Activated T-cell treated with anti-CD3 and anti-CD28 coated beads for 1 hour (primary cell): ENCODE measurements around the gene PGF.
A peak's percentile ranks its signal among the peaks of the same experiment; 100 is the strongest.
"Not testable (repeated sequence)": the region's sequence is repeated elsewhere in the genome, so short reads cannot be mapped to it uniquely, and the experiment has no call there.

ENCODE experiments used
- DNase-seq: peaks from one replicate; pipeline ENCODE4 v3.0.0-alpha.2; 2020; ENCODE audit warnings: low read depth

Gene PGF

GRCh38 chr14:74955229-74956026, at the start of gene PGF:
PGF (minus strand) TSS chr14:74955597; CDS start chr14:74955242, 355 bp downstream.
- no peak for DNase-seq

GRCh38 chr14:75003250-75004027, 48.0 kb upstream of the PGF start:
- DNase-seq: no peak

DNA sequence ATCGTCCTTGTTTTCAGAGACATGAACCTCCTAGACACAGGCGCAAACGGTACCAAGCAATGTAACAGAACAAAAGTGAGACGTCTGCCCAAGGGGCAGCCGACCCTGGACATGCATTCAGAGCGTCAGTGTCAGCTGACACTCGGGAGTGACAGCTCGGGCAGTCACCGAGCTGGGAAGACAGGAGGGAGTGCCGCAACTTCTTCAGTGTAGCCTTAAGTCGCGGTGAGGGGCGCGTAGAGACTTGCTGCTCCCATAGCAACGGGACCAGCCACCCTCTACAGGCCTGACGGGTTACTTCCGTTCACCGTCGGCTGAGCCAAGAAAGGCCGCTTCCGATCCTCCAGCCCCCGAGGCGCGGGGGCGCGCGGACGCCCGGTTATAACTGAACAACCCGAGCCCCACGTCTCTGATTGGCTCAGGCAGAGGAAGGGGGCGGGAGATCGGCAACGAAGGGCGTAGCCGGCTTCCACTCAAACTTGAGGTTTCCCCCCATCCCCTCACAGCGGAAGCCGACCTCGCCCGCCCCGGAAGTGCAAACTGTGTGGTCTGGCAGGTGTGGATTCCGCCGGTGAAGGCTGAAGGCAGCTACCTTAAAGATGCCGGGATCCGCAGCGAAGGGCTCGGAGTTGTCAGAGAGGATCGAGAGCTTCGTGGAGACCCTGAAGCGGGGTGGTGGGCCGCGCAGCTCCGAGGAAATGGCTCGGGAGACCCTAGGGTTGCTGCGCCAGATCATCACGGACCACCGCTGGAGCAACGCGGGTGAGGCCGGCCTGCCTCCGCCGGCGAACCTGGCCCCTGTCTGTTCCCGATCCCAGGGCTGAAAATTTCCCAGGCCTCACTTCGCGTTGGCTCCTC, 47.2 kb upstream of the PGF start, which contains the start of gene EIF2B2:
Gene EIF2B2 (plus strand): TSS at position 530 of the 858 bp plus-strand sequence. CDS start 70 bp downstream, at position 600.
- peak; percentile 98 for DNase-seq

GRCh38 chr14:75001899-75002298, 46.5 kb upstream of the PGF start:
- no peak for DNase-seq

- no peak for DNase-seq
Observed at GRCh38 chr14:75001261-75001660, 45.9 kb upstream of the PGF start.

DNA sequence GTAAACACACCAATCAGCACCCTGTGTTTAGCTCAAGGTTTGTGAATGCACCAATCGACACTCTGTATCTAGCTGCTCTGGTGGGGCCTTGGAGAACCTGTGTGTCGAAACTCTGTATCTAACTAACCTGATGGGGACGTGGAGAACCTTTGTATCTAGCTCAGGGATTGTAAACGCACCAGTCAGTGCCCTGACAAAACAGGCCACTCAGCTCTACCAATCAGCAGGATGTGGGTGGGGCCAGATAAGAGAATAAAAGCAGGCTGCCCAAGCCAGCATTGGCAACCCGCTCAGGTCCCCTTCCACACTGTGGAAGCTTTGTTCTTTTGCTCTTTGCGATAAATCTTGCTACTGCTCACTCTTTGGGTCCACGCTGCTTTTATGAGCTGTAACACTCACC, 40.4 kb upstream of the PGF start:
- DNase-seq: not testable (repeated sequence)

- not testable (repeated sequence) for DNase-seq
Observed at GRCh38 chr14:74994182-74994581, 38.8 kb upstream of the PGF start.

- DNase-seq: no peak
Observed at GRCh38 chr14:74988993-74989392, 33.6 kb upstream of the PGF start.

- DNase-seq: no peak
Observed at GRCh38 chr14:74988131-74988530, 32.7 kb upstream of the PGF start.

- no peak for DNase-seq
Observed at GRCh38 chr14:74985806-74986205, 30.4 kb upstream of the PGF start.

DNA sequence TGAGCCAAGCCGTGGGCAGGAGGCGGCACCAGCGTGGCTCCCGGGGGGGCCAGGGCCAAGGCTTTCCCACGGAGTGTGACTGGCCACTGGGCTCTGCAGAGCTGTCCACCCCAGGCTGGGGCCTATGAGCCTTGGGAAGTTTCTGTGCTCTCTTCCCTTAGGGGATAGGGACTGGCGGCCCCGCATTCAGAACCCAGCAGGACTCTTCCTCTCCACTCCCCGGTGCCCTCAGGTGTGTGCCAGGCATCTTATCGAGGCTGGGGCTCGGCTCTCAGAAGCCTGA, 29.6 kb upstream of the PGF start:
- no peak for DNase-seq

GRCh38 chr14:74984236-74985027, 29.0 kb upstream of the PGF start:
- no peak for DNase-seq

GRCh38 chr14:74983343-74983742, 27.9 kb upstream of the PGF start:
- DNase-seq: no peak

DNA sequence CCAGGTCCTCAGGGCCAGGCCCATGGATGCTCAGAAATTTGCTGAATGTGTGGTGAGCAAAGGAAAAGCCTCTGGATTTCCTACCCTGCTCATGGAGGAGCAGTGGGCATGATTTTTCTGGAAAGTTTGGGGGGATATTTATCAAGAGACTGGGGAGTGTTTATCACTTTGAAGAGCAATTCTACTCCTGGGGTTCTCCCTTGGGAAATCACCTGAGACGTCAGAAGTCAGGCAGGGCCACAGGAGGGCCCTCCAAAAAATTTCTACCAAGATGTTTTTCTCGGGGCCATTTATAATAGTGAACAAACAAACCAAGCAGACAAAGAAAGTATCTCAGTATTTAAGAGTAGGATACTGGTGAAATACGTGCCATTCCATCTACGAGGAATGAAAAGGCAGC, 27.3 kb upstream of the PGF start:
- DNase-seq: no peak

GRCh38 chr14:74981833-74982232, 26.4 kb upstream of the PGF start:
- DNase-seq: no peak

GRCh38 chr14:74981462-74981782, 26.0 kb upstream of the PGF start:
- no peak for DNase-seq

DNA sequence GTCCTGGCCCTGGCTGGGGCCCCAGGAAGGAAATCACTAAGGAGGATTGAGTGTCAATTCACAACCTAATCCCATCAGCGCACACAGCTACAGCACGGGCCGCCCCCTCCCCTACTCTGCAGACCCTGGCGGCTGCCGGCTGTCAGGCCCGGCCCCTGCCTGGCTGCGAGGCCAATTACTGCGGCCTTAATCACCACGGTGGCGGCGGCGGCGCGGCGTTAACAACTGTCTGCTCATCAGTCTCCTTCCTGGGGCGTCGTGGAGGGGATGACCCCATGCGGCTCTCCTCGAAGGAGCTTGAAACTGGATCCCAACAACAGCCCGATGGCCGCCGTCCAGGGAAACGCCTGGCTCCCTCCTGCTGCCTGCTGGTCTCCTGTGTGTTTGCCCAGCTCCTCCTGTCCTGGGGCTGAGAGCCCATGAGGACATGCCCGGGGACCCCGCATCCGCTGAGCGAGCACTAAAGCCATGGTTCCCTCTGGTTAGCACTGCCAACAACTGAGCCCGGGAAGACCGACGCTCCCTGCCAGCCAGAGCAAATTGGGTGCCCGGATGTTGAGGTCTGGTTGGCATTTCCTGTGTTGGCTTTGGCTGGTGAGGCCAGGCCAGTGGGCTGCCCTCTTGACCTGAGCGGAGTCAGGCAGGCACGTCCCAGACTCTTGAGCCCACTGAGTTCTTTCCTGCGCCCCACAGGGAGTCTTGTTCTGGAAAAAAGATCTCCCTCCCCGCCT, 25.5 kb upstream of the PGF start:
- DNase-seq: no peak

- no peak for DNase-seq
Observed at GRCh38 chr14:74980398-74980730, 25.0 kb upstream of the PGF start.

- no peak for DNase-seq
Observed at GRCh38 chr14:74979442-74980397, 24.3 kb upstream of the PGF start.

DNA sequence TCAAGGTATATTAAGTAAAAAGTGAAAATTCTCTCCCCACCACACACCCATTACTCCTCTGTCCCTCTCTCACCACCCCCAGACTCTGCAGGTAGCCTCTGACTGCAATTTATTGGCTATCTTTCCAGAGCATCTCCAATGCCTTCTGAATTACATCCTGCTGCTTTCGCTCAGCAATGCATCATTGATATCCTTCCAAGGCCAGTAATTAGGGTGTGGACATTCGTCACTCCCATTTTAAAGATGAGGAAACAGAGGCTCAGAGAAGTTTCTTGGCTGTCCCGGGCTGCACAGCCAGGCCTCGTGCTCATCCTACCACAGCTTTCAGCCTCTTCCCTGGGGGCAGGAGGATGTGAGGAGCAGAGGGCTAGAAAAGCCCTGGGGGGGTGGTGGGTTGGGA, 23.6 kb upstream of the PGF start:
- DNase-seq: no peak
